Lower lobe of right lung (tissue), 2 donors: ENCODE data around the gene CORO1A. TPM values are rescaled to one million over a fixed set of nuclear protein-coding genes. Genes with fewer than 3 reads are reported as not detected.
"Not testable (repeated sequence)": the region's sequence is repeated elsewhere in the genome, so short reads cannot be mapped to it uniquely, and the experiment has no call there.

Experiments used
- ATAC-seq, 2 donors: fragments of 200-7000 bp; cut with Tn5 transposase; one replicate each; pipeline ENCODE4 v1.9.1; 2020 to 2022; ENCODE audit warnings: mild to moderate bottlenecking in 2 of 2, moderate library complexity in 2 of 2
- DNase-seq: peaks from one replicate; pipeline ENCODE4 v3.0.0-alpha.2; 2020
- H3K27ac ChIP-seq: fragments of 200-600 bp; one replicate; pipeline ENCODE4 v1.8.0; 2022
- H3K27me3 ChIP-seq: fragments of 200-600 bp; one replicate; pipeline ENCODE4 v1.8.0; 2022; ENCODE audit warnings: low read depth
- H3K36me3 ChIP-seq: fragments of 200-600 bp; one replicate; pipeline ENCODE4 v1.8.0; 2022; ENCODE audit warnings: mild to moderate bottlenecking
- H3K4me1 ChIP-seq: fragments of 200-600 bp; one replicate; pipeline ENCODE4 v1.8.0; 2022
- H3K4me3 ChIP-seq: fragments of 200-600 bp; one replicate; pipeline ENCODE4 v1.8.0; 2022; ENCODE audit warnings: mild to moderate bottlenecking
- H3K9me3 ChIP-seq: fragments of 200-600 bp; one replicate; pipeline ENCODE4 v1.8.0; 2022
- intact Hi-C: fragments of 100-400 bp; cut with DNase I; formaldehyde crosslinking; loops from one replicate; pipeline ENCODE4 v1.11.0; 2022
- total RNA-seq: library from RNA; stranded (reverse); fragmentation: NEBNext Ultra II Directional; extraction: Animal tissue kit (Norgen Biotek cat#: 25700); gene quantifications from one replicate; pipeline ENCODE4 v1.2.1, GENCODE V29; 2021
- donor health status: DM: no; HTN: yes; CAD: no; lungs with severe emphysema.

Gene CORO1A
- total RNA-seq, 1 donor from 2014 or later, result 76.3 TPM

DNA sequence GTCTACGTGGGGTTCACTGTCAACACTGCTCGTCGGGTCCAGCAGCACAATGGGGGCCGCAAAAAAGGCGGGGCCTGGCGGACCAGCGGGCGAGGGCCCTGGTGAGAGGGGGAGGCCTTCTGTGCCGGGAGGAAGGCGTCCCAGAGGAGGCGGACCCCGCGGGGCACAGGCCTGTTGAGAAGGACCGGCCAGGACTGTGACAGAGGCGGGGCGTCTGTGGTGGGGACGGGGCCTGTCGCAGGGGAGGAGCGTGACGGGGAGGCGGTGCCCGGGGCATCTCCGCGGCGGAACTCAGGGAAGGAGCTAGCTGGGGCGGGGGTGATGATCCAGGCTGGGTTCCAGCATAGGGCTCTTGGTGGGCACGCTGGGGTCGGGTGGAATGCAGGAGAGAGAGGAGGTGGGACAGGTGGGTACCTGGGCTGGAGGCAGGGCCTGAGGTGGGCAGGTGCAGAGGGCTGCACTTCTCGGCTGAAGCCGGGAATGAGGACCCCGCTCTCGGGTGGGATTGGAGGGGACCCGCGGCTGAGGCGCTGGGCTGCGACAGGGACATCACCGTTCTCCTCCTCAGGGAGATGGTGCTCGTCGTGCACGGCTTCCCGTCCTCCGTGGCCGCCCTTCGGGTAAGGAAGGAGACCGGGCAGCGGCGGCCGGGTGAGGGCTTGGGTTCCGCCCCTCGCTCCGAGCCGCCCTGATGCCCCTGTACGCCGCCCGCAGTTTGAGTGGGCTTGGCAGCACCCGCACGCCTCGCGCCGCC lies 10.9 kb downstream of the CORO1A start:
- not testable (repeated sequence) for H3K27me3 ChIP-seq

DNA sequence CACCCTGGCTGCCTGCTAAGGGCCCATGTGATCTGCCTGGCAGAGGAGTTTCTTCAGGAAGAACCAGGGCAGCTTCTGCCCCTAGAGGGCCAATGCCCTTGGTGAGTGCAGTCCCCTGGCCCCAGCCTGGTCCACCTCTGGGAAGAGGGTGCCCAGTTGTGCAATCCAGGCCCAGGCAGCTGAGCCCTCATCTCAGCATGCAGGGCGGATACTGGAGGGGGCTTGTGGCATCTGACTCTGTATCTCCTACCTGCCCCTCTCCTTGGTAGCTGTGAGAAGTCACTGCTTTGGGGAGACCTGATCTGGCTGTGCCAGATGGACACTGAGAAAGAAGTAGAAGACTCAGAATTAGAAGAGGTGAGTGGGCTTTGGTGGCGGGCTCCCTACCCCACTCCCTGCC lies 13.6 kb downstream of the CORO1A start:
- intact Hi-C loops, DNase-seq, H3K36me3 ChIP-seq, H3K4me3 ChIP-seq, H3K27ac ChIP-seq, H3K27me3 ChIP-seq, H3K4me1 ChIP-seq, H3K9me3 ChIP-seq, ATAC-seq: not testable (repeated sequence)

More for the DNA sequence above, 10.9 kb downstream of the CORO1A start:
- H3K9me3 ChIP-seq, H3K36me3 ChIP-seq, H3K27ac ChIP-seq, intact Hi-C loops, H3K4me1 ChIP-seq: not testable (repeated sequence)
- ATAC-seq (peak; percentile 91 to 93), DNase-seq (peak; percentile 47)
- peak overlapping the region; percentile 53 for H3K4me3 ChIP-seq

DNA sequence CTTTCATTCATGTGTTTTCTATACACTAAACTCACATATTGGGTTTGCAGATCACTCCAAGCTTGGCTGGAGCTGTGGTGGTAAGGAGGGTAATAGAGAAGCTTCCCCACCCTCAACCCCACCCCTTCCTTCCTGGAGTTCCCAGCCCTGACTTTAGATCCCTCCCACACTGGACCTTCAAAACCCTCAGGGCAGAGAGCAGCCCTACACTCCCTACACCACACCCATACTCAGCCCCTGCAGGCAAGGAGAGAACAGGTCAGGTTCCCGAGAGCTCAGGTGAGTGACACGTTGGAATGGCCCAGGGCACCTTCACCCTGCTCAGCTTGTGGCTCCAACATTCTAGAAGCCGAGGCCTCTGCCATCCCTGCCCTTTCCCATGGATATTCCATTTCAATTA lies 15.6 kb downstream of the CORO1A start, which contains the start of gene SULT1A3:
TSS of gene SULT1A3 (plus strand) at position 207 of the 400 bp plus-strand sequence. CDS start 1,474 bp downstream, outside the sequence.
- H3K27ac ChIP-seq, H3K36me3 ChIP-seq, H3K27me3 ChIP-seq, H3K9me3 ChIP-seq, DNase-seq, H3K4me1 ChIP-seq, intact Hi-C loops, H3K4me3 ChIP-seq: not testable (repeated sequence)
- peak; percentile 50 to 57 for ATAC-seq

DNA sequence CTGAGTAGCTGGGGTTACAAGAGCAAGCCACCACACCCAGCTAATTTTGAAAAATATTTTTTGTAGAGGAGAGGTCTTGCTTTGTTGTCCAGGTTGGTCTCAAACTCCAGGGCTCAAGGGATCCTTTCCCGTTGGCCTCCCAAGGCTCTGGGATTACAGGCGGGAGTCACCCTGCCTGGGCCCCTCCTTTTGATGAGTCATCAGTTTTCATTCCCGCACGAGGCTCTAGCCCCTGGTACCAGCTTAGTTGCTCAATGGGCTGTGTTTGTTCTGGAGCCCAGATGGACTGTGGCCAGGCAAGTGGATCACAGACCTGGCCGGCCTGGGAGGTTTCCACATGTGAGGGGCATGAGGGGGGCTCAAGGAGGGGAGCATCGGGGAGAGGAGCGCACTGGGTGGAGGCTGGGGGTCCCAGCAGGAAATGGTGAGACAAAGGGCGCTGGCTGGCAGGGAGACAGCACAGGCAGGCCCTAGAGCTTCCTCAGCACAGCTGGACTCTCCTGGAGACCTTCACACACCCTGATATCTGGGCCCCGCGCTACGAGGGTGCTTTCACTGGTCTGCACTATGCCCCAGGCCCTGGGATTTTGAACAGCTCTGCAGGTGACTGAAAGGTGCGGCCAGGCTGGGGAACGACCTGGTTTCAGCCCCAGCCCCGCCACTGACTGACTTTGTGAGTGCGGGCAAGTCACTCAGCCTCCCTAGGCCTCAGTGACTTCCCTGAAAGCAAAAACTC lies 16.4 kb downstream of the CORO1A start:
- ATAC-seq, result peak; percentile 52 to 78
- H3K27me3 ChIP-seq, H3K4me1 ChIP-seq, H3K9me3 ChIP-seq, H3K27ac ChIP-seq, H3K4me3 ChIP-seq, H3K36me3 ChIP-seq, DNase-seq, intact Hi-C loops: not testable (repeated sequence)

DNA sequence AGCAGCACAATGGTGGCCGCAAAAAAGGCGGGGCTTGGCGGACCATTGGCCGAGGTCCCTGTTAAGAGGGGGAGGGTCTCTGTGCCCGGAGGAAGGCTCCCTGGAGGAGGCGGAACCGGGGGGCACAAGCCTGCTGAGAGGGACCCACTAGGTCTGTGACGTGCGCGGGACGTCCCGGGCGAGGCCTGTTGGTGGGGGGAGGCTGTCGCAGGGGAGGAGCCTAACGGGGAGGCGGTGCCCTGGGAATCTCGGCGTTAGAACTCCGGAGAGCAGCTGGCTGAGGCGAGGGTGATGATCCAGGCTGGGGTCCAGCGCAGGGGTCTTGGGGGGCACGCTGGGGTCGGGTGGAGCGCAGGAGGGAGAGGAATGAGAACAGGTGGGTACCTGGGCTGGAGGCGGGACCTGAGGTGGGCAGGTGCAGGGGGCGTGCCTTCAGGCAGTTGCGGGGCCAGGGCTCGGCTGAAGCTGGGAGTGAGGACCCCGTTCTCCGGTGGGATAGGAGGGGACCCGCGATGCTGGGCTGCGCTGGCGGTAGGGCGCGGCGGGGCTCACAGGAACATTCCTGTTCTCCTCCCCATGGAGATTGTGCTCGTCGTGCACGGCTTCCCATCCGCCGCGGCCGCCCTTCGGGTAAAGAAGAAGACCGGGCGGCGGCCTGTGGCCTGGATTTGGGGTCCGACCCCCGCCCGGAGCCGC lies 22.3 kb downstream of the CORO1A start:
- H3K4me3 ChIP-seq, result peak overlapping the region; percentile 59
- H3K27me3 ChIP-seq, intact Hi-C loops, H3K4me1 ChIP-seq, H3K9me3 ChIP-seq, H3K27ac ChIP-seq, H3K36me3 ChIP-seq: not testable (repeated sequence)
- ATAC-seq, result peak; percentile 71 to 77
- peak; percentile 48 for DNase-seq

DNA sequence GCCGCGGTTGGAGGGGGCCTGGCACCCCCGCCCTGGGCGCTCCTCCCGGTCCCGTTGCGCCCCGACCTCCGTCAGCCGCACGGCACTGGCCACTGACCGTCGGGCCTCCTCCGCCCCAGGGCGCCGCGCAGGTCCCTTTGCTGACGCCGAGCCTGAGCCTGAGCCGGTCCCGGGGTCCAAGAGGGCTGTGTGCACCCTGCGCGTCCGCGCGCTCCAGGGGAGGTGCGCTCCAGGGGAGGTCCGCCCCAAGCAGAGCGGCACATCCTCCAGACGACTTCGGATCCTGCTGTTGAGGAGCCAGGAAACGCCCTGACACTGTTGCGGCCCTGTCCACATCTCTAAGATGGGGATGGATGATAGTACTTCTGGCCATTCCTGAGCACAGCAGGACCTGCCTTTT lies 22.9 kb downstream of the CORO1A start:
- H3K9me3 ChIP-seq, H3K36me3 ChIP-seq, H3K27ac ChIP-seq, H3K4me1 ChIP-seq, H3K27me3 ChIP-seq, DNase-seq, intact Hi-C loops: not testable (repeated sequence)
- ATAC-seq, result peak; percentile 57 to 66
- H3K4me3 ChIP-seq, result peak overlapping the region; percentile 59

DNA sequence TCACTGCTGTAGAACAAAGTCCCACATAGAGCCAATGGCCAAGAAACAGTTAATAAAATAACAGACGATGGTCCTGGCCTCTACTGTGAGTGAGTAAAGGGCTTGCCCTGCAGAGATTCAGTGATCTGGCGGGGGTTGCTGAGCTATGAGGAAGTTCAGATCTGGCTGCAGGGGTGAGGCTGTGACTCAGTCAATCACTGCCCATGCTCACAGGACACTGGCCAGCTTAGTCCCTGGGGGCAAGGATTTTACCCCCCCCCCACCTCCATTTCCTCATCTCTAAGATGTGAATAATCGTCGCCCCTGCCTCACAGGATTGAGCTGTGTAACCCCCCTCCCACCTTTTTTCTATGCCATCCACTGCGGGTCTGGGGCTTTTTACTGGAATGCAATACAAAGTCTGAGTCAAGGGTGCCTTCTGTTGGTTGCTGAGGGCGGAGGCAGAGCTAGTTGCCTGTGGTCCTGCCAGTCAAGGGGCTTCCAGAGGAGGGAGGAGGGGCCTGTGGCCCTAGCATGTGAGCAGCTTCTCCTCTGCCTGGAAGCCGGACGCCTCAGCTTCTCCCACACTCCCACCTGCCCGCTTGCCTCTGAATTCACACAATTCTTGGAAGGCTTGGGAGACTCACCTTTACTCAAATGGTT lies 23.8 kb downstream of the CORO1A start:
- H3K27ac ChIP-seq, DNase-seq, H3K27me3 ChIP-seq, H3K9me3 ChIP-seq, intact Hi-C loops, H3K4me1 ChIP-seq, H3K4me3 ChIP-seq, H3K36me3 ChIP-seq: not testable (repeated sequence)
- ATAC-seq, result peak; percentile 53 to 54

DNA sequence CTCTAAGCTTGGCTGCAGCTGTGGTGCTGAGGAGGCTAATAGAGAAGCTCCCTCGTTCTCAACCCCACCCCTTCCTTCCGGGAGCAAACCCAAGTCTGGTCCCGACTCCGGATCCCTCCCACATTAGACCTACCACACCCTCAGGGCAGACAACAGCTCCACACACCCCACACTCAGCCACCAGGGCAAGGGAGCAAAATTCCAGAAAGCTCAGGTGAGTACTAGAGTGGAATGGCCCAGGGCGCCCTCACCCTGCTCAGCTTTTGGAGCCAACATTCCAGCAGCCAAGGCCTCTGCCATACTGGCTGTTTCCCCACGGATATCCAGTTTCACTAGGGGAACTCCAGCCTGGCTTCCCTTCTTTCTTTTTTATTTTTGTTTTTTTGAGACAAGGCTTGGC lies 25.6 kb downstream of the CORO1A start:
- H3K4me1 ChIP-seq, H3K36me3 ChIP-seq, H3K27me3 ChIP-seq, DNase-seq, intact Hi-C loops, H3K4me3 ChIP-seq, H3K27ac ChIP-seq, H3K9me3 ChIP-seq: not testable (repeated sequence)
- ATAC-seq, result peak; percentile 16 to 43

DNA sequence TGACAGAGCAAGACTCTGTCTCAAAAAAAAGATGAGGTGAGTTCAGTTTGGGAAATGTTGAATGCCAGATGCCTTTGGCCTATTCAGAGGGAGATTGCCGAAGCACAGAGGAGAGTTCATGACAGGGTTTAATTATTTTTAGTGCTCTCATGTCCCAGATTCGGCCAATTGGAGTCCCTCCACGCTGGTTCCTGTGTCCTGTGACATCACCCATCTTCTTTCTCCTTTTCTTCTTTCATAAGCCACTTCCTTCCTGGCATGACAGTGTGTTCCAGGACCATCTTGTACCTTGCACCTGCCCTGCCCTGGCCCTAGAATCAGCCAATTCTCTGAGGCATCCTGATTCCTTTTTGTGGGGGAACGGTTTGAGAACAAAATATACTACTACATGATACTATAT lies 28.0 kb downstream of the CORO1A start:
- H3K27ac ChIP-seq, H3K9me3 ChIP-seq, DNase-seq, H3K4me3 ChIP-seq, H3K4me1 ChIP-seq, H3K36me3 ChIP-seq, intact Hi-C loops, H3K27me3 ChIP-seq: not testable (repeated sequence)
- peak in 1 of 2 donors; percentile 20 for ATAC-seq

DNA sequence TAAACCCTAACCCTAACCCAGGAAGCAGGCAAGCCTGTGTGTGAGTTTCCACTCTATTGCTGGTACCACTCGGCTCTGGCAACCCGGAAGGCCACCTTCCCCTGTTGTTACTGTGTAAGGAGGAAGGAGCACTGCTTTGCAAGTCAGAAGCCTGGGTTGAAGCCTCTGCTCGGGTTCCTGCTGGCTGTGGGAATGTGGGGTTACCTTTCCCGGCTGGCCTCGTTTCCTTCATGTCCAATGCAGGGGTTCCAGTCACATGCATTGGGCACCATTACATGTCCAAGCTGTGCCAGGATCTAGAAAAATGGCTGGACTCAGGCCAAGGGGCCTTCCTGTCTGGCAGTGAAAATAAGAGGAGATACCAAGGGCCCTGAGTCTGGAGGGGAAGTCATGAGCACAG lies 33.7 kb downstream of the CORO1A start:
- H3K27me3 ChIP-seq, ATAC-seq, H3K36me3 ChIP-seq, DNase-seq, H3K9me3 ChIP-seq, intact Hi-C loops, H3K27ac ChIP-seq, H3K4me1 ChIP-seq, H3K4me3 ChIP-seq: not testable (repeated sequence)

Other genes with a start within 250 kb of the CORO1A start
- 148 TPM for gene TMEM219, start 221.5 kb upstream of the CORO1A start, total RNA-seq
- gene TAOK2, start 209.7 kb upstream of the CORO1A start, total RNA-seq, result 66.2 TPM
- gene HIRIP3, start 188.0 kb upstream of the CORO1A start, total RNA-seq, result 22.1 TPM
- gene INO80E, start 187.4 kb upstream of the CORO1A start, total RNA-seq, result 58.4 TPM
- gene DOC2A, start 172.6 kb upstream of the CORO1A start, total RNA-seq, result 6.4 TPM
- gene C16orf92, start 160.4 kb upstream of the CORO1A start, total RNA-seq, result not detected
- gene TLCD3B, start 152.3 kb upstream of the CORO1A start, total RNA-seq, result not detected
- gene ALDOA, start 117.8 kb upstream of the CORO1A start, total RNA-seq, result 733 TPM
- gene PPP4C, start 107.6 kb upstream of the CORO1A start, total RNA-seq, result 68.9 TPM
- 1.6 TPM for gene TBX6, start 91.7 kb upstream of the CORO1A start, total RNA-seq
- gene YPEL3, start 87.4 kb upstream of the CORO1A start, total RNA-seq, result 113 TPM
- gene GDPD3, start 70.1 kb upstream of the CORO1A start, total RNA-seq, result 14.4 TPM
- gene MAPK3, start 60.4 kb upstream of the CORO1A start, total RNA-seq, result 84.6 TPM
- 51.7 TPM for gene BOLA2B, start 10.1 kb downstream of the CORO1A start, total RNA-seq
- gene SLX1A, start 10.3 kb downstream of the CORO1A start, total RNA-seq, result 28.6 TPM
- gene SULT1A3, start 15.7 kb downstream of the CORO1A start, total RNA-seq, result 23.1 TPM
- 27.6 TPM for gene NPIPB13, start 64.9 kb downstream of the CORO1A start, total RNA-seq
- 52.3 TPM for gene CD2BP2, start 171.7 kb downstream of the CORO1A start, total RNA-seq
- 36.9 TPM for gene TBC1D10B, start 186.9 kb downstream of the CORO1A start, total RNA-seq
- gene MYL11, start 191.2 kb downstream of the CORO1A start, total RNA-seq, result not detected
- 6.0 TPM for gene SEPTIN1, start 199.0 kb downstream of the CORO1A start, total RNA-seq
- 6.2 TPM for gene ZNF48, start 211.8 kb downstream of the CORO1A start, total RNA-seq
- gene ZNF771, start 224.0 kb downstream of the CORO1A start, total RNA-seq, result 3.8 TPM
- gene DCTPP1, start 246.4 kb downstream of the CORO1A start, total RNA-seq, result 19.1 TPM